Measurements from ENCODE around the gene CALML3. TPM values are rescaled to one million over a fixed set of nuclear protein-coding genes. Genes with fewer than 3 reads are reported as not detected.
A peak's percentile ranks its signal among the peaks of the same experiment; 100 is the strongest.
"Not testable (repeated sequence)": the region's sequence is repeated elsewhere in the genome, so short reads cannot be mapped to it uniquely, and the experiment has no call there.

CALML3 gene
- total RNA-seq (2014; rRNA removed; shearing (Covaris generic)): not detected in 2 replicates

- DNase-seq (ENCODE audit: low read depth): no peak
Observed at GRCh38 chr10:5524641-5525560, at the start of gene CALML3. Gene CALML3 (plus strand): TSS chr10:5524961. CDS start chr10:5525086, 125 bp downstream.

GRCh38 chr10:5475088-5475487, 49.7 kb upstream of the CALML3 start:
- not testable (repeated sequence) for DNase-seq (ENCODE audit: low read depth)

- DNase-seq (ENCODE audit: low read depth): not testable (repeated sequence)
Observed at GRCh38 chr10:5475974-5476807, 48.6 kb upstream of the CALML3 start.

- no peak for DNase-seq (ENCODE audit: low read depth)
Observed at GRCh38 chr10:5476918-5477525, 47.7 kb upstream of the CALML3 start.

GRCh38 chr10:5477948-5478693, 46.6 kb upstream of the CALML3 start:
- DNase-seq (ENCODE audit: low read depth): no peak

GRCh38 chr10:5478694-5479305, 46.0 kb upstream of the CALML3 start:
- DNase-seq (ENCODE audit: low read depth): no peak

- no peak for DNase-seq (ENCODE audit: low read depth)
Observed at GRCh38 chr10:5479481-5480161, 45.1 kb upstream of the CALML3 start.

GRCh38 chr10:5480162-5480941, 44.4 kb upstream of the CALML3 start:
- no peak for DNase-seq (ENCODE audit: low read depth)

GRCh38 chr10:5481121-5481520, 43.6 kb upstream of the CALML3 start:
- DNase-seq (ENCODE audit: low read depth): no peak

- no peak for DNase-seq (ENCODE audit: low read depth)
Observed at GRCh38 chr10:5482016-5482415, 42.7 kb upstream of the CALML3 start.

- peak; percentile 48 for DNase-seq (ENCODE audit: low read depth)
Observed at GRCh38 chr10:5484205-5484604, 40.6 kb upstream of the CALML3 start.

- no peak for DNase-seq (ENCODE audit: low read depth)
Observed at GRCh38 chr10:5485290-5485689, 39.5 kb upstream of the CALML3 start.

GRCh38 chr10:5485948-5486852, 38.6 kb upstream of the CALML3 start:
- DNase-seq (ENCODE audit: low read depth): no peak

- DNase-seq (ENCODE audit: low read depth): no peak
Observed at GRCh38 chr10:5486853-5487235, 37.9 kb upstream of the CALML3 start.

GRCh38 chr10:5488272-5489161, 36.2 kb upstream of the CALML3 start:
- no peak for DNase-seq (ENCODE audit: low read depth)

- DNase-seq (ENCODE audit: low read depth): no peak
Observed at GRCh38 chr10:5490032-5490431, 34.7 kb upstream of the CALML3 start.

GRCh38 chr10:5490698-5491464, 33.9 kb upstream of the CALML3 start:
- DNase-seq (ENCODE audit: low read depth): no peak
